Activated T-helper 17 cell treated with anti-CD3 and anti-CD28 coated beads, Interleukin-2, amount 50 U/mL, for 72 hours (primary cell): ENCODE measurements around the gene NANOS1. TPM values are rescaled to one million over a fixed set of nuclear protein-coding genes. Genes with fewer than 3 reads are reported as not detected.
A peak's percentile ranks its signal among the peaks of the same experiment; 100 is the strongest.

Experiments
- ATAC-seq: fragments of 150-1000 bp; cut with Tn5 transposase; replicated peaks from 2 replicates; pipeline ENCODE4 v1.10.0; 2021; ENCODE audit warnings: mild to moderate bottlenecking, moderate library complexity
- H3K27ac Mint-ChIP-seq: one replicate; pipeline ENCODE4 v1.8.0; 2022; ENCODE audit warnings: mixed read lengths
- H3K27me3 Mint-ChIP-seq: one replicate; pipeline ENCODE4 v1.8.0; 2022; ENCODE audit warnings: mixed read lengths
- H3K36me3 Mint-ChIP-seq: one replicate; pipeline ENCODE4 v1.8.0; 2022; ENCODE audit warnings: low read depth, mild to moderate bottlenecking, mixed read lengths
- H3K4me1 Mint-ChIP-seq: one replicate; pipeline ENCODE4 v1.8.0; 2022; ENCODE audit warnings: mixed read lengths
- H3K4me3 Mint-ChIP-seq: one replicate; pipeline ENCODE4 v1.8.0; 2022; ENCODE audit warnings: mild to moderate bottlenecking, mixed read lengths
- H3K9me3 Mint-ChIP-seq: one replicate; pipeline ENCODE4 v1.8.0; 2022; ENCODE audit warnings: mixed read lengths
- total RNA-seq, 2 donors: library from RNA; stranded (reverse); gene quantifications; one replicate each; pipeline ENCODE4 v1.2.3, GENCODE V29; 2022

NANOS1 gene
- total RNA-seq, 2 donors from 2014 or later: 0.11 to 0.30 TPM

DNA sequence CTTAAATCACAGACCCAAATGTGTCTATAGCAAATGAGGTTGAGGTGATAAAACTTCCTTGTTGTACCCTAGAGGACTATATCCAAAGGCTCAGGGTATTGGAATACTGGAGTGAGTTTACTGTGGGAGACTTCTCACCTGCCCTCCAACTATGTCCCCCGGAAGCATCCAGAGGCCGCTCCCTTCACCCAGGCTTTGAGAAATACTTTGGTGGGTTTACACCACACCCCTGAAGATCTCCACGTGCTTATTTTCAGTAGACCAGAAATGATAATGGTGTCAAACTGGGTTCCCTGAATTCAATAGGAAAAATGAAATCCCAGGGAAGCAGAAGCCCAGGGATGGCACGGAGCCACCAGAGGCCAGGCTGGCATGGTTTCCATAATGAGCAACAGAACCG lies 31.3 kb upstream of the NANOS1 start:
- Mint-ChIP-seq H3K27me3 (peaks cover 4% of the 10 kb centered on the region), H3K27ac (no peak overlapping the region), H3K36me3 (no peaks in the 10 kb centered on the region), H3K9me3 (no peaks in the 10 kb centered on the region), H3K4me3 (no peak overlapping the region), H3K4me1 (no peaks in the 10 kb centered on the region)
- ATAC-seq: no peak

- Mint-ChIP-seq H3K9me3 (no peaks in the 10 kb centered on the region), H3K36me3 (no peaks in the 10 kb centered on the region), H3K27me3 (peaks cover 3% of the 10 kb centered on the region), H3K4me3 (no peak overlapping the region), H3K4me1 (no peaks in the 10 kb centered on the region), H3K27ac (no peak overlapping the region)
- no peak for ATAC-seq
These were observed 27.6 kb upstream of the NANOS1 start for GRCh38 chr10:119001717-119002500.

GRCh38 chr10:119003572-119004289 lies 25.8 kb upstream of the NANOS1 start:
- Mint-ChIP-seq H3K27me3 (peaks cover 6% of the 10 kb centered on the region), H3K36me3 (no peaks in the 10 kb centered on the region), H3K4me3 (no peak overlapping the region)

GRCh38 chr10:119005362-119006043 lies 24.0 kb upstream of the NANOS1 start:
- Mint-ChIP-seq H3K27me3 (peaks cover 10% of the 10 kb centered on the region), H3K9me3 (no peaks in the 10 kb centered on the region), H3K4me3 (no peak overlapping the region), H3K36me3 (no peaks in the 10 kb centered on the region), H3K4me1 (no peaks in the 10 kb centered on the region), H3K27ac (no peak overlapping the region)
- ATAC-seq: no peak

More at GRCh38 chr10:119003572-119004289, 25.8 kb upstream of the NANOS1 start:
- Mint-ChIP-seq H3K4me1 (no peaks in the 10 kb centered on the region), H3K27ac (no peak overlapping the region), H3K9me3 (no peaks in the 10 kb centered on the region)
- no peak for ATAC-seq

GRCh38 chr10:119006451-119007210 lies 22.9 kb upstream of the NANOS1 start:
- Mint-ChIP-seq H3K4me3 (no peak overlapping the region), H3K27me3 (peaks cover 13% of the 10 kb centered on the region), H3K9me3 (no peaks in the 10 kb centered on the region), H3K4me1 (no peaks in the 10 kb centered on the region), H3K27ac (no peak overlapping the region), H3K36me3 (no peaks in the 10 kb centered on the region)
- no peak for ATAC-seq

DNA sequence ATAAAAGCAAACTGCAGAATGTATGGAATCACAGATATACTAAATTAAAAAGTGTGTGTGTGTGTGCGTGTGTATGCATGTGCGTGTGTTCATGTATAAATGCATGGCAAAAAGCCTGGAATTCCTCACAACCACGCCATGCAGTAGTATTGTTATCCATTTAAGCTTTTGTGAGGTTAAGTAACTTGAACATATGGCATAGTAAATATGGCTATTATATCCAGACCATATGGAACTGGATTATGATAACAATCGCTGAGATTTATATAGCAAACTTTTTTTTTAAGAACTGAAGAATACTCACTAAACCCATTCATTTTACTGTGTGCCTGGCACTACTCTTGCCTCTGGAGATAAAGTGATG lies 22.3 kb upstream of the NANOS1 start:
- no peaks in the 10 kb centered on the region for H3K9me3 Mint-ChIP-seq
- H3K36me3 Mint-ChIP-seq: no peaks in the 10 kb centered on the region
- H3K27ac Mint-ChIP-seq: no peak overlapping the region
- H3K4me3 Mint-ChIP-seq: no peak overlapping the region
- H3K27me3 Mint-ChIP-seq: peaks cover 13% of the 10 kb centered on the region
- ATAC-seq: no peak
- H3K4me1 Mint-ChIP-seq: no peaks in the 10 kb centered on the region

GRCh38 chr10:119020627-119020946 lies 8.9 kb upstream of the NANOS1 start:
- Mint-ChIP-seq H3K4me1 (peaks cover 4% of the 10 kb centered on the region), H3K27ac (no peak overlapping the region), H3K4me3 (no peak overlapping the region), H3K27me3 (peaks cover 3% of the 10 kb centered on the region), H3K9me3 (no peaks in the 10 kb centered on the region), H3K36me3 (no peaks in the 10 kb centered on the region)
- ATAC-seq: peak; percentile 74

DNA sequence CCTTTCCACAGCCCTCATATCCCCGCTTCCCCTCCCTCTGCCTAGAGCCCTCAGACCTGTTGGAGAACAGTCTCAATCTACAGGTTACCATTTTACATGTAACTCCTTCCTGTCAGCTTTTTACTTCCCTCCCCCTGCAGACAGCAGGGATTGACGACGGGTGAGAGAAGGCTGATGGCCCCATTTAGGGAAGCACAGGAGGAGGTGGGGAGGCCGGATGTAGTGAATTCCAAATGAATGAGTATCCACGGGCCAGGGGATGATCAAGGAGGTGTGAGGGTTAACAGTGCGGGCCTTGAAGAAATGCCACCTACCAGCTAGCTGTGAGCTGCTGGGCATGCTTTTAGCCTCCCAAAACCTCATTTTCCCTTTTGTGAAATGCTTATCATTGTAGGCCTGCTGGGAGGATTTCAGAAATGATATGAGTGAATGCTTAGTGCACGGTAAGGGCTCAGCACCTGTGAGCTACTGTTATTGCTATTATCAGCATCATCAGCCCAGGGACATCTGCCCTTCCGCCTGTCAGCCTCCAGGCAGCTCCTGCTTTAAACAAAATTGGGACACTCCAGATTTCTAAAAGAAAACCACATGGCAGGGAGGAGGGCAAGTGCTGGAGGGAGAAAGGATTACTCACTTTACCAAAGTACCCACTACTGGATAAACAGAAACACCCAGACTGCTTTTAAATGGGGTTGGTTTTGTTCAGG lies 6.5 kb upstream of the NANOS1 start:
- no peak for ATAC-seq
- H3K27ac Mint-ChIP-seq: no peak overlapping the region
- peaks cover 4% of the 10 kb centered on the region for H3K4me1 Mint-ChIP-seq

DNA sequence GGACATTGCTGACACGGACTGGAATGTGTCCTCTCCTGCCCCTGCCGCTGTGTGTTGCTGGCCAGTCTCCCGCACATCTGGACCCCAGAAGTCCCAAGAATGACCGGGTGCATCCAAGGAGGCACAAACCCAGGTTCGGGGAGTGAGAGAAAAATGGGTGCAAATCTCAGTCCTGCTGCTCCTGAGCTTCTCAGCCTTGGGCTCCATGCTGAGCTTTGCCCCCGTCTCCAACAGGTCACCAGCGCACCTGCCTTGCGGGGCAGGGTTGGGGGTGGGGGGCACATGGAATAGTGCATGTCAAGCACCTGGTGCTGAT lies 6.0 kb upstream of the NANOS1 start:
- Mint-ChIP-seq H3K27ac (no peak overlapping the region), H3K27me3 (no peaks in the 10 kb centered on the region), H3K36me3 (no peaks in the 10 kb centered on the region), H3K9me3 (no peaks in the 10 kb centered on the region), H3K4me3 (no peak overlapping the region), H3K4me1 (peaks cover 4% of the 10 kb centered on the region)
- no peak for ATAC-seq

More for the DNA sequence above, 6.5 kb upstream of the NANOS1 start:
- Mint-ChIP-seq H3K27me3 (peaks cover 3% of the 10 kb centered on the region), H3K36me3 (no peaks in the 10 kb centered on the region), H3K9me3 (no peaks in the 10 kb centered on the region), H3K4me3 (no peak overlapping the region)

- peaks cover 4% of the 10 kb centered on the region for H3K4me1 Mint-ChIP-seq
- no peaks in the 10 kb centered on the region for H3K36me3 Mint-ChIP-seq
- no peak for ATAC-seq
- no peaks in the 10 kb centered on the region for H3K9me3 Mint-ChIP-seq
- H3K27me3 Mint-ChIP-seq: no peaks in the 10 kb centered on the region
- no peak overlapping the region for H3K27ac Mint-ChIP-seq
- H3K4me3 Mint-ChIP-seq: no peak overlapping the region
These were observed 4.6 kb upstream of the NANOS1 start for GRCh38 chr10:119024882-119025281.

- no peaks in the 10 kb centered on the region for H3K9me3 Mint-ChIP-seq
- H3K4me3 Mint-ChIP-seq: no peak overlapping the region
- no peak for ATAC-seq
- no peaks in the 10 kb centered on the region for H3K27me3 Mint-ChIP-seq
- H3K27ac Mint-ChIP-seq: no peak overlapping the region
- no peaks in the 10 kb centered on the region for H3K36me3 Mint-ChIP-seq
- H3K4me1 Mint-ChIP-seq: peaks cover 3% of the 10 kb centered on the region
These were observed 4.2 kb upstream of the NANOS1 start for GRCh38 chr10:119025336-119025735.

DNA sequence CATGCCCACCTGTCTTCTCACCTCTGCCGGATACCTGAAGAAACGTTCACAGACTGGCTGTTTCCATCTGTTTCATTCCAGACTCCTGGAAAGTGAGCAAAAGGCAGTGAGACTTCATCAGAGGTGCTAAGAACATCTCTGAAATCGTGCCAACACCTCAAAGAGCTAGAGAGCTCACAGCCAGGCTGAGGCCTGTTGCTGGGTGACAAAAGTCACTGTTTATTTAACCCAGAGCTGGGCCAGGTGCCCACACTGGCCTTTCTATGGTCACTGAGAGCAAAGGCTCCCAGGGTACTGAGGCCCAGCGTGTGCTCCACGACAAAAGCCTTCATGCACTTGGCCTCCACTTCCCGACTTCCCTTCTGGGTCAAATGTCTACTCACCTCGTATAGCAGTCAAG lies 3.7 kb upstream of the NANOS1 start:
- Mint-ChIP-seq H3K4me1 (no peaks in the 10 kb centered on the region), H3K27me3 (no peaks in the 10 kb centered on the region), H3K27ac (no peak overlapping the region), H3K4me3 (no peak overlapping the region), H3K36me3 (no peaks in the 10 kb centered on the region), H3K9me3 (no peaks in the 10 kb centered on the region)
- no peak for ATAC-seq

GRCh38 chr10:119026301-119027110 lies 3.0 kb upstream of the NANOS1 start:
- H3K4me3 Mint-ChIP-seq: no peak overlapping the region
- H3K9me3 Mint-ChIP-seq: no peaks in the 10 kb centered on the region
- no peaks in the 10 kb centered on the region for H3K36me3 Mint-ChIP-seq
- H3K27me3 Mint-ChIP-seq: no peaks in the 10 kb centered on the region
- no peaks in the 10 kb centered on the region for H3K4me1 Mint-ChIP-seq
- no peak for ATAC-seq
- no peak overlapping the region for H3K27ac Mint-ChIP-seq
